AG09319 (cell line): ENCODE results near the gene KIF26A.

Experiments used
- DNase-seq: peaks from one replicate; pipeline ENCODE4 v3.0.0-alpha.2; 2010; ENCODE audit warnings: low read depth; ENCODE audit errors: extremely low read depth
- CTCF ChIP-seq: IDR thresholded peaks from 2 replicates; pipeline ENCODE4 v1.5.1; 2011; ENCODE audit warnings: low read depth, mild to moderate bottlenecking, inconsistent platforms, low read length, moderate library complexity

KIF26A gene

GRCh38 chr14:104228221-104228620 lies 89.8 kb downstream of the KIF26A start:
- DNase-seq, result no peak
- no peak for TF ChIP-seq CTCF

GRCh38 chr14:104228716-104229533 lies 90.5 kb downstream of the KIF26A start:
- no peak for TF ChIP-seq CTCF
- no peak for DNase-seq

- DNase-seq, result no peak
- no peak for TF ChIP-seq CTCF
Observed at GRCh38 chr14:104229534-104230055, 91.2 kb downstream of the KIF26A start.

GRCh38 chr14:104230119-104230815 lies 91.9 kb downstream of the KIF26A start:
- TF ChIP-seq CTCF, result no peak
- DNase-seq, result no peak
